Liver (tissue), 9 donors: ENCODE data around the gene SPON2. TPM values are rescaled to one million over a fixed set of nuclear protein-coding genes. Genes with fewer than 3 reads are reported as not detected.

Experiments used
- DNase-seq: peaks from one replicate; pipeline ENCODE4 v3.0.0-alpha.2; 2017; ENCODE audit warnings: low spot score
- H3K27ac ChIP-seq, 2 donors: one replicate each; pipeline ENCODE4 v1.7.0; 2013; ENCODE audit warnings: inconsistent platforms in 2 of 2, low read length in 2 of 2, control low read depth in 1 of 2, low read depth in 1 of 2, mild to moderate bottlenecking in 1 of 2
- H3K27me3 ChIP-seq, 4 donors: one replicate each; pipeline versions ENCODE4 v1.6.1 to v1.7.0; 2013; ENCODE audit warnings: low read length in 3 of 4, inconsistent platforms in 1 of 4, mild to moderate bottlenecking in 1 of 4, moderate library complexity in 1 of 4; ENCODE audit not compliant: control insufficient read depth in 4 of 4, insufficient read depth in 4 of 4
- H3K36me3 ChIP-seq, 4 donors: one replicate each; pipeline versions ENCODE4 v1.6.1 to v1.7.0; 2013; ENCODE audit warnings: low read length in 3 of 4, mild to moderate bottlenecking in 3 of 4, low read depth in 1 of 4, moderate library complexity in 1 of 4; ENCODE audit not compliant: control insufficient read depth in 4 of 4, insufficient read depth in 3 of 4
- H3K4me1 ChIP-seq, 4 donors: one replicate each; pipeline versions ENCODE4 v1.6.1 to v1.7.0; 2013; ENCODE audit warnings: low read length in 3 of 4, mild to moderate bottlenecking in 3 of 4, moderate library complexity in 1 of 4; ENCODE audit not compliant: control insufficient read depth in 4 of 4, insufficient read depth in 4 of 4
- H3K4me3 ChIP-seq, 3 donors: one replicate each; pipeline versions ENCODE4 v1.6.1 to v1.7.0; 2013; ENCODE audit warnings: low read length in 3 of 3, control low read depth in 1 of 3, low read depth in 1 of 3, mild to moderate bottlenecking in 1 of 3
- H3K9ac ChIP-seq, 2 donors: one replicate each; pipeline ENCODE4 v1.7.0; 2013; ENCODE audit warnings: low read length in 2 of 2, mild to moderate bottlenecking in 2 of 2, moderate library complexity in 2 of 2, control low read depth in 1 of 2, low read depth in 1 of 2
- H3K9me3 ChIP-seq, 4 donors: one replicate each; pipeline versions ENCODE4 v1.6.1 to v1.7.0; 2013; ENCODE audit warnings: low read length in 3 of 4; ENCODE audit not compliant: control insufficient read depth in 4 of 4
- ATF3 ChIP-seq: IDR thresholded peaks from 2 replicates; pipeline ENCODE4 v1.6.1; 2016; ENCODE audit warnings: antibody characterized with exemption
- CTCF ChIP-seq: fragments of 150-350 bp; IDR thresholded peaks from 2 replicates; pipeline ENCODE4 v1.5.1; 2017; ENCODE audit warnings: improper control_type of control experiment, low read depth, low read length; ENCODE audit not compliant: missing input control
- EGR1 ChIP-seq, 2 donors: IDR thresholded peaks; 2 replicates each; pipeline ENCODE4 v1.6.1; 2016 to 2018; ENCODE audit warnings: antibody characterized with exemption in 2 of 2, low read depth in 2 of 2
- FOXA1 ChIP-seq: IDR thresholded peaks from 2 replicates; pipeline ENCODE4 v1.6.1; 2016; ENCODE audit warnings: antibody characterized with exemption
- FOXA2 ChIP-seq: IDR thresholded peaks from 2 replicates; pipeline ENCODE4 v1.6.1; 2016; ENCODE audit warnings: antibody characterized with exemption
- GABPA ChIP-seq, 2 donors: IDR thresholded peaks in 1 of 2; conservative IDR thresholded peaks in 1 of 2; 2 replicates each; pipeline ENCODE4 v1.6.1; 2016; ENCODE audit warnings: antibody characterized with exemption in 2 of 2, mild to moderate bottlenecking in 1 of 2, moderate library complexity in 1 of 2
- HNF4A ChIP-seq, 2 donors: conservative IDR thresholded peaks; 2 replicates each; pipeline ENCODE4 v1.6.1; 2016; ENCODE audit warnings: antibody characterized with exemption in 2 of 2, mild to moderate bottlenecking in 2 of 2
- HNF4G ChIP-seq: IDR thresholded peaks from 2 replicates; pipeline ENCODE4 v1.6.1; 2016; ENCODE audit warnings: antibody characterized with exemption
- JUND ChIP-seq, 2 donors: IDR thresholded peaks; 2 replicates each; pipeline ENCODE4 v1.6.1; 2016; ENCODE audit warnings: antibody characterized with exemption in 2 of 2
- NR2F2 ChIP-seq: IDR thresholded peaks from 2 replicates; pipeline ENCODE4 v1.6.1; 2016; ENCODE audit warnings: antibody characterized with exemption
- RAD21 ChIP-seq, 2 donors: IDR thresholded peaks; 2 replicates each; pipeline ENCODE4 v1.6.1; 2016; ENCODE audit warnings: antibody characterized with exemption in 2 of 2, mild to moderate bottlenecking in 2 of 2
- REST ChIP-seq: IDR thresholded peaks from 2 replicates; pipeline ENCODE4 v1.6.1; 2016; ENCODE audit warnings: antibody characterized with exemption, mild to moderate bottlenecking
- RXRA ChIP-seq, 2 donors: IDR thresholded peaks; 2 replicates each; pipeline ENCODE4 v1.6.1; 2017 to 2018; ENCODE audit warnings: antibody characterized with exemption in 2 of 2, mild to moderate bottlenecking in 1 of 2
- SP1 ChIP-seq: IDR thresholded peaks from 2 replicates; pipeline ENCODE4 v1.6.1; 2018; ENCODE audit warnings: antibody characterized with exemption, mild to moderate bottlenecking
- TAF1 ChIP-seq: conservative IDR thresholded peaks from 2 replicates; pipeline ENCODE4 v1.6.1; 2016; ENCODE audit warnings: antibody characterized with exemption, mild to moderate bottlenecking
- YY1 ChIP-seq: IDR thresholded peaks from 2 replicates; pipeline ENCODE4 v1.6.1; 2016; ENCODE audit warnings: antibody characterized with exemption, mild to moderate bottlenecking
- ZBTB33 ChIP-seq: IDR thresholded peaks from 2 replicates; pipeline ENCODE4 v1.6.1; 2016; ENCODE audit warnings: antibody characterized with exemption
- WGBS: extraction: QIAGEN DNeasy Blood & Tissue Kit; methylation state at CpG from one replicate; pipeline ENCODE4 v1.1.7; 2013; 5-methylcytosine and 5-hydroxymethylcytosine counted together
- polyA plus RNA-seq, 2 donors: library from polyadenylated mRNA; stranded (reverse) in 1 of 2; unstranded in 1 of 2; fragments of 200-250 nt in 1 of 2; fragments of >200 nt in 1 of 2; fragmentation: Nextera tagmentation in 1 of 2; extraction: Ambion mirVana in 1 of 2; gene quantifications; one replicate each; pipeline versions ENCODE4 v1.2.1 to v1.2.3, GENCODE V29; 2013 to 2015
- total RNA-seq, 2 donors: library from RNA; depleted of rRNA; stranded (reverse); fragments of >200 nt; gene quantifications; one replicate each; pipeline ENCODE4 v1.2.3, GENCODE V29; 2014
- TF ChIP-seq, protein P1 (sequence below): IDR thresholded peaks from 2 replicates; pipeline ENCODE4 v1.6.1; 2016; ENCODE audit warnings: antibody characterized with exemption
- donor health status: healthy.
- donor health status: healthy.
- donor health status: healthy.
- donor health status: healthy.
- donor health status: healthy.

The SPON2 gene
- total and polyA plus RNA-seq, 4 donors: 35.7 to 80.3 (median 72.3) TPM

DNA sequence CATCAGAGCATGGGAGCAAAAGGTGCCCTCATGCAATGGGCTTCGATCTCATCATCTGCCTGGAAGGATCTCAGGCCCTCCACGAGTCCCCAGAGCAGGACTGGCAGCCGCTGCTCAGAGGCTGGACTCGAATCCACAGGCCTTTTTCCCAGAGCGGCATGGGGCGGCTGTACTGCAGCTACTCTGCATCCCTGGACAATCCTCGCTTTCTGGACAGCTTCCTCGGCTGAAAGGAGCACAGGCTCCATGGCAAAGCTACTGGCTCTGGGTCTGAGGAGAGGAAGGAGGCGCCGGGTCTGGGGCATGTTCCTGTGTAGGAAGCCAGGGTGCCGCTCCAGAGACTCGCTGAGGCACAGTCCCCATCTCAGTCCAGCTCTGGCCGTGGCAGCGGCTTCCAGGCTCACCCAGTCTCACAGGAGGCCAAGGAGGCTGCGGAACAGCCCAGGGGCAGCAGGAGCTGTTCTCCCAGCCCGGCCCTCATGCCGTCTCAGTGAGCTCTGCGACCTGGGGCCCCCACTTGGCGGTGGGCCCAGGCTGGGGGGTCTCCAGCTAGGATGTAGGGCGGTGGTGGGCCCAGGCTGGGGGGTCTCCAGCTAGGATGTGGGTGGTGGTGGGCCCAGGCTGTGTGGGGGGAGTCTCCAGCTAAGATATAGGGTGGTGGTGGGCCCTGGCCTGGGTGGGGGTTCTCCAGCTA lies 2.7 kb upstream of the SPON2 start:
- TF ChIP-seq HNF4G: no peak
- no peak for TF ChIP-seq ATF3
- no peak for TF ChIP-seq YY1
- no peak for TF ChIP-seq HNF4A (conservative IDR thresholded peaks at IDR 0.05)
- no peak for TF ChIP-seq JUND (IDR thresholded peaks at IDR 0.05)
- no peak for TF ChIP-seq NR2F2
- TF ChIP-seq, protein P1, sequence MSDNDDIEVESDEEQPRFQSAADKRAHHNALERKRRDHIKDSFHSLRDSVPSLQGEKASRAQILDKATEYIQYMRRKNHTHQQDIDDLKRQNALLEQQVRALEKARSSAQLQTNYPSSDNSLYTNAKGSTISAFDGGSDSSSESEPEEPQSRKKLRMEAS: no peak
- no peak for TF ChIP-seq REST
- no peak for TF ChIP-seq RAD21 (IDR thresholded peaks at IDR 0.05)
- TF ChIP-seq TAF1: no peak
- TF ChIP-seq EGR1 (IDR thresholded peaks at IDR 0.05; ENCODE audit: low read depth in 2 of 2): no peak
- no peak for TF ChIP-seq GABPA (IDR thresholded peaks at IDR 0.05 in 1 of 2, conservative IDR thresholded peaks at IDR 0.05 in 1 of 2)
- TF ChIP-seq ZBTB33: no peak
- no peak for TF ChIP-seq RXRA (IDR thresholded peaks at IDR 0.05)
- no peak for TF ChIP-seq SP1
- no peak for TF ChIP-seq CTCF
- TF ChIP-seq FOXA2: no peak
- TF ChIP-seq FOXA1: no peak
- DNase-seq: no peak
- no peaks in the 10 kb centered on the region for H3K27me3 ChIP-seq
- H3K9me3 ChIP-seq: peaks cover 0 to 2% (median 0%) of the 10 kb centered on the region in 4 donors
- peak overlapping the region; percentile 98 to 99 for H3K27ac ChIP-seq
- no peak overlapping the region for H3K4me3 ChIP-seq
- no peak overlapping the region for H3K9ac ChIP-seq
- 93% methylated on average over 20 of the region's 20 CpGs for WGBS
- H3K4me1 ChIP-seq: peaks cover 20 to 83% (median 41%) of the 10 kb centered on the region in 4 donors
- H3K36me3 ChIP-seq: peaks cover 0 to 2% (median under 1%) of the 10 kb centered on the region in 4 donors
